Endothelial cell of umbilical vein (primary cell): Measurements from ENCODE around the gene NOTCH2. TPM values are rescaled to one million over a fixed set of nuclear protein-coding genes. Genes with fewer than 3 reads are reported as not detected.

Experiments used
- BruUV-seq: library from RNA; stranded (reverse); fragments of 400-500 nt; replicated peaks from 2 replicates; lab custom pipeline; 2021; lab: Mats Ljungman, UMichigan
- CTCF ChIA-PET: fragments of 300-600, 350-600 bp; sonication (Branson Sonifier 250); formaldehyde crosslinking; loops from one replicate; lab custom pipeline; 2021; ENCODE audit warnings: antibody characterized with exemption, inconsistent platforms; lab: Charles Lee
- POLR2A ChIA-PET: fragments of 300-600, 350-600 bp; sonication (Branson Sonifier 250); formaldehyde crosslinking; loops from one replicate; lab custom pipeline; 2021; ENCODE audit warnings: antibody characterized with exemption, inconsistent platforms; lab: Charles Lee
- DNase-seq: peaks from one replicate; pipeline ENCODE4 v3.0.0-alpha.2; 2011; ENCODE audit warnings: low read depth, low spot score
- FAIRE-seq: peaks from 2 replicates; lab custom pipeline; 2011; peaks lifted over from hg19 to GRCh38; lab: Jason Lieb, UNC
- H2AFZ ChIP-seq: 2 replicates; pipeline ENCODE4 v1.6.0; 2012; ENCODE audit warnings: low read depth, low read length, control low read depth, inconsistent platforms
- H3K27ac ChIP-seq: 2 replicates; pipeline ENCODE4 v1.5.1; 2011; ENCODE audit warnings: low read depth, mild to moderate bottlenecking, control low read depth, low read length, moderate library complexity; ENCODE audit not compliant: insufficient read depth
- H3K27me3 ChIP-seq, 2 experiments: 2 replicates each; pipeline versions ENCODE4 v1.6.0 to v1.6.1; 2011; ENCODE audit warnings: low read length in 2 of 2, mixed read lengths in 1 of 2; ENCODE audit not compliant: control insufficient read depth in 2 of 2, insufficient read depth in 2 of 2
- H3K36me3 ChIP-seq, 2 experiments: 2 replicates in 1 of 2; 3 replicates in 1 of 2; pipeline ENCODE4 v1.5.1; 2011; ENCODE audit warnings: low read length in 2 of 2, mild to moderate bottlenecking in 1 of 2, moderate library complexity in 1 of 2; ENCODE audit not compliant: control insufficient read depth in 2 of 2, insufficient read depth in 2 of 2; ENCODE audit errors: extremely low read depth in 1 of 2
- H3K4me1 ChIP-seq: 3 replicates; pipeline ENCODE4 v1.5.1; 2011; ENCODE audit warnings: mild to moderate bottlenecking, low read length; ENCODE audit not compliant: control insufficient read depth, insufficient read depth; ENCODE audit errors: extremely low read depth
- H3K4me2 ChIP-seq: 2 replicates; pipeline ENCODE4 v1.6.1; 2011; ENCODE audit warnings: low read length, control low read depth, mixed read lengths; ENCODE audit not compliant: insufficient read depth
- H3K4me3 ChIP-seq, 3 experiments: fragments of 200-600 bp in 1 of 3; sonication (generic), shearing (Covaris generic) in 1 of 3; replicated peaks in 1 of 3; 2 replicates each; pipeline ENCODE4 v1.5.1; 2011 to 2016; ENCODE audit warnings: control low read depth in 3 of 3, low read length in 3 of 3, mild to moderate bottlenecking in 2 of 3, inconsistent platforms in 1 of 3, low read depth in 1 of 3, moderate library complexity in 1 of 3; ENCODE audit not compliant: insufficient read depth in 1 of 3
- H3K79me2 ChIP-seq: 2 replicates; pipeline ENCODE4 v1.6.0; 2012; ENCODE audit warnings: low read length, inconsistent platforms; ENCODE audit not compliant: control insufficient read depth, insufficient read depth
- H3K9ac ChIP-seq: replicated peaks from 2 replicates; pipeline ENCODE3; 2011; ENCODE audit warnings: low read length, control low read depth; ENCODE audit not compliant: insufficient read depth; ENCODE audit errors: extremely low read depth
- H3K9me1 ChIP-seq: replicated peaks from 3 replicates; pipeline ENCODE4 v1.6.0; 2011; ENCODE audit warnings: mild to moderate bottlenecking, low read length; ENCODE audit not compliant: control insufficient read depth, insufficient read depth; ENCODE audit errors: extremely low read depth
- H3K9me3 ChIP-seq: replicated peaks from 2 replicates; pipeline ENCODE4 v1.5.1; 2012; ENCODE audit warnings: low read length, inconsistent platforms; ENCODE audit not compliant: control insufficient read depth, insufficient read depth
- H4K20me1 ChIP-seq: replicated peaks from 2 replicates; pipeline ENCODE3; 2011; ENCODE audit warnings: mild to moderate bottlenecking, low read length; ENCODE audit not compliant: control insufficient read depth, insufficient read depth; ENCODE audit errors: extremely low read depth
- CTCF ChIP-seq, 2 donors: IDR thresholded peaks; 1 replicate in 1 of 2; 2 replicates in 1 of 2; pipeline ENCODE4 v1.5.1; 2011; ENCODE audit warnings: low read length in 2 of 2, mild to moderate bottlenecking in 2 of 2, moderate library complexity in 2 of 2, control low read depth in 1 of 2, inconsistent platforms in 1 of 2, low read depth in 1 of 2; ENCODE audit not compliant: insufficient read depth in 1 of 2; ENCODE audit errors: extremely low read depth in 1 of 2
- EZH2 ChIP-seq: IDR thresholded peaks from 2 replicates; pipeline ENCODE4 v1.6.1; 2012; ENCODE audit warnings: borderline replicate concordance, low read depth, mild to moderate bottlenecking, moderate library complexity, low read length, inconsistent platforms; ENCODE audit not compliant: severe bottlenecking
- FOS ChIP-seq: IDR thresholded peaks from 2 replicates; pipeline ENCODE4 v1.6.1; 2011; ENCODE audit warnings: mild to moderate bottlenecking, low read length, moderate library complexity, borderline replicate concordance; ENCODE audit not compliant: insufficient read depth
- GATA2 ChIP-seq: IDR thresholded peaks from 2 replicates; pipeline ENCODE4 v1.7.0; 2011; ENCODE audit warnings: low read depth, mild to moderate bottlenecking, moderate library complexity, mixed read lengths, low read length; ENCODE audit not compliant: insufficient read length, insufficient read depth
- JUN ChIP-seq: IDR thresholded peaks from 2 replicates; pipeline ENCODE4 v1.6.1; 2011; ENCODE audit warnings: borderline replicate concordance, low read depth; ENCODE audit not compliant: insufficient read length, insufficient read depth
- MAX ChIP-seq: IDR thresholded peaks from 2 replicates; pipeline ENCODE4 v1.6.1; 2011; ENCODE audit not compliant: insufficient read depth, insufficient read length
- MYC ChIP-seq: IDR thresholded peaks from one replicate; pipeline ENCODE4 v1.6.1; 2011; ENCODE audit warnings: mild to moderate bottlenecking, low read depth, low read length
- POLR2A ChIP-seq: IDR thresholded peaks from 2 replicates; pipeline ENCODE4 v1.6.1; 2012; ENCODE audit warnings: low read depth, mild to moderate bottlenecking, control low read depth, low read length
- POLR2AphosphoS5 ChIP-seq: IDR thresholded peaks from 2 replicates; pipeline ENCODE4 v1.6.1; 2012; ENCODE audit warnings: low read depth, mild to moderate bottlenecking, control low read depth, low read length, moderate library complexity; ENCODE audit not compliant: insufficient read depth
- dilution Hi-C: fragments of 300-500 bp; cut with MboI; formaldehyde crosslinking; loops from one replicate; pipeline ENCODE4 v1.15.0; 2019; ENCODE audit warnings: low sequenced_read_pairs; ENCODE audit not compliant: extremely low pct_ligation_motif_present
- intact Hi-C: fragments of 100-400 bp; cut with micrococcal nuclease; formaldehyde crosslinking; loops from one replicate; pipeline ENCODE4 v1.10.0; 2022
- polyA plus RNA-seq, 4 experiments: library from polyadenylated mRNA; depleted of rRNA in 3 of 4; stranded (reverse) in 3 of 4; unstranded in 1 of 4; fragments of >200 nt; gene quantifications; 2 replicates each; pipeline versions ENCODE4 v1.2.1 to v1.2.3, GENCODE V29; 2011 to 2012; ENCODE audit warnings: missing spikeins in 1 of 4
- total RNA-seq: library from RNA; stranded (reverse); gene quantifications from 2 replicates; pipeline ENCODE4 v1.2.3, GENCODE V29; 2021

The NOTCH2 gene
- total and polyA plus RNA-seq, 2 donors (not counting 3 experiments of a cell fraction or from before 2014, with no cell fraction given): 14.3 to 49.1 TPM

GRCh38 chr1:119929643-119930315 lies 139.7 kb downstream of the NOTCH2 start:
- intact Hi-C loops (no loop called here), dilution Hi-C loops (no loop called here)
- Histone ChIP-seq H3K9me3 (no peaks in the 10 kb centered on the region), H3K9ac (no peak overlapping the region), H3K27ac (no peak overlapping the region), H3K4me3 (no peak overlapping the region), H4K20me1 (no peaks in the 10 kb centered on the region), H3K36me3 (peaks cover 0 to 5% of the 10 kb centered on the region in 2 experiments), H3K27me3 (no peaks in the 10 kb centered on the region), H2AFZ (no peak overlapping the region), H3K4me1 (no peaks in the 10 kb centered on the region), H3K9me1 (no peaks in the 10 kb centered on the region), H3K79me2 (no peaks in the 10 kb centered on the region), H3K4me2 (no peak overlapping the region)
- no TSS peak for BruUV-seq
- CTCF ChIA-PET: interaction anchor here (1.0 kb wide), 1 partner anchor 19 kb away, joined by 3 read pairs; no protein-coding TSS in a partner anchor
- no peak for FAIRE-seq
- no peak for DNase-seq
- no peak for TF ChIP-seq MYC
- TF ChIP-seq CTCF (IDR thresholded peaks at IDR 0.05; ENCODE audit: extremely low read depth in 1 of 2, insufficient read depth in 1 of 2, low read depth in 1 of 2, low read length in 2 of 2): no peak
- TF ChIP-seq EZH2: no peak
- no peak for TF ChIP-seq FOS
- TF ChIP-seq MAX: no peak
- no peak for TF ChIP-seq JUN
- no peak for TF ChIP-seq GATA2
- no peak for TF ChIP-seq POLR2A
- no peak for TF ChIP-seq POLR2AphosphoS5
- POLR2A ChIA-PET: no interaction called here
